DOHH2 (cell line): ENCODE data around the gene PRR20A.
"Not testable (repeated sequence)": the region's sequence is repeated elsewhere in the genome, so short reads cannot be mapped to it uniquely, and the experiment has no call there.

ENCODE experiments used
- H3F3A ChIP-seq: fragments of 200-600 bp; sonication (generic), shearing (Covaris generic); 2 replicates; pipeline ENCODE4 v1.6.0; 2016; ENCODE audit warnings: antibody characterized with exemption, mild to moderate bottlenecking; ENCODE audit not compliant: control insufficient read depth, insufficient read depth
- H3K27ac ChIP-seq: fragments of 200-600 bp; sonication (generic); 2 replicates; pipeline ENCODE4 v1.5.1; 2014; ENCODE audit warnings: low read depth, mild to moderate bottlenecking, low read length, moderate library complexity
- H3K27me3 ChIP-seq: fragments of 200-600 bp; sonication (generic); 2 replicates; pipeline ENCODE4 v1.6.1; 2014; ENCODE audit warnings: mild to moderate bottlenecking, low read length, mixed read lengths; ENCODE audit not compliant: control insufficient read depth
- H3K36me3 ChIP-seq: fragments of 200-600 bp; sonication (generic); 2 replicates; pipeline ENCODE4 v1.6.1; 2014; ENCODE audit warnings: mild to moderate bottlenecking, low read length, moderate library complexity, mixed read lengths; ENCODE audit not compliant: control insufficient read depth
- H3K4me1 ChIP-seq: fragments of 200-600 bp; sonication (generic); 2 replicates; pipeline ENCODE4 v1.6.1; 2014; ENCODE audit warnings: mild to moderate bottlenecking, low read length, mixed read lengths; ENCODE audit not compliant: control insufficient read depth
- H3K4me2 ChIP-seq: fragments of 200-600 bp; sonication (generic); 2 replicates; pipeline ENCODE4 v1.6.0; 2014; ENCODE audit warnings: mild to moderate bottlenecking, low read length, moderate library complexity
- H3K4me3 ChIP-seq: fragments of 200-600 bp; sonication (generic); 2 replicates; pipeline ENCODE4 v1.5.1; 2014; ENCODE audit warnings: mild to moderate bottlenecking, low read length, mixed read lengths
- H3K79me2 ChIP-seq: fragments of 200-600 bp; sonication (generic); 2 replicates; pipeline ENCODE4 v1.6.1; 2014; ENCODE audit warnings: mild to moderate bottlenecking, low read length, mixed read lengths; ENCODE audit not compliant: control insufficient read depth
- H3K9me2 ChIP-seq: fragments of 200-600 bp; sonication (generic); replicated peaks from 2 replicates; pipeline ENCODE4 v1.6.1; 2014; ENCODE audit warnings: mild to moderate bottlenecking, low read length, mixed read lengths; ENCODE audit not compliant: control insufficient read depth
- H3K9me3 ChIP-seq: fragments of 200-600 bp; sonication (generic); 2 replicates; pipeline ENCODE4 v1.6.1; 2014; ENCODE audit warnings: antibody characterized with exemption, low read length, mixed read lengths; ENCODE audit not compliant: control insufficient read depth, insufficient read depth
- H4K20me1 ChIP-seq: fragments of 200-600 bp; sonication (generic); 2 replicates; pipeline ENCODE4 v1.6.0; 2014; ENCODE audit warnings: low read depth, mild to moderate bottlenecking, antibody characterized with exemption, low read length, moderate library complexity; ENCODE audit not compliant: control insufficient read depth, insufficient read depth
- CTCF ChIP-seq: fragments of 200-600 bp; sonication (generic); IDR thresholded peaks from one replicate; pipeline ENCODE4 v1.5.1; 2014; ENCODE audit warnings: antibody characterized with exemption, mild to moderate bottlenecking, low read depth, low read length; ENCODE audit not compliant: poor library complexity, severe bottlenecking
- EZH2phosphoT487 ChIP-seq: fragments of 200-600 bp; sonication (generic); IDR thresholded peaks from 2 replicates; pipeline ENCODE4 v1.6.1; 2017; ENCODE audit warnings: borderline replicate concordance, mild to moderate bottlenecking, antibody characterized with exemption, low read length, moderate library complexity, mixed read lengths

Gene PRR20A

GRCh38 chr13:57140235-57140968 lies at the start of gene PRR20A:
PRR20A (plus strand) TSS chr13:57140918; CDS start chr13:57141305, 387 bp downstream.
- not testable (repeated sequence) for H3K36me3 ChIP-seq, H3K9me3 ChIP-seq, H3K27me3 ChIP-seq, H3F3A ChIP-seq, H3K4me2 ChIP-seq, H3K4me3 ChIP-seq, H3K4me1 ChIP-seq, H3K27ac ChIP-seq, H3K79me2 ChIP-seq, H4K20me1 ChIP-seq, H3K9me2 ChIP-seq

GRCh38 chr13:57114945-57115344 lies 25.8 kb upstream of the PRR20A start:
- no peaks in the 10 kb centered on the region for H3K27me3 ChIP-seq
- H3K79me2 ChIP-seq = no peaks in the 10 kb centered on the region
- H4K20me1 ChIP-seq = no peaks in the 10 kb centered on the region
- no peaks in the 10 kb centered on the region for H3K4me1 ChIP-seq
- no peaks in the 10 kb centered on the region for H3F3A ChIP-seq
- no peaks in the 10 kb centered on the region for H3K36me3 ChIP-seq
- peaks cover 3% of the 10 kb centered on the region; the same call in 1 of the 2 replicates for H3K9me3 ChIP-seq
- no peak overlapping the region for H3K4me3 ChIP-seq
- no peak overlapping the region for H3K27ac ChIP-seq
- H3K4me2 ChIP-seq = no peak overlapping the region
- H3K9me2 ChIP-seq = no peaks in the 10 kb centered on the region
- TF ChIP-seq EZH2phosphoT487 = no peak
- TF ChIP-seq CTCF = no peak

GRCh38 chr13:57123681-57124080 lies 17.0 kb upstream of the PRR20A start:
- Histone ChIP-seq H3K36me3 (no peaks in the 10 kb centered on the region), H3K4me3 (no peak overlapping the region), H3F3A (no peaks in the 10 kb centered on the region), H3K9me3 (no peaks in the 10 kb centered on the region), H3K4me2 (no peak overlapping the region), H3K4me1 (no peaks in the 10 kb centered on the region), H3K9me2 (no peaks in the 10 kb centered on the region), H3K27me3 (no peaks in the 10 kb centered on the region), H4K20me1 (no peaks in the 10 kb centered on the region), H3K79me2 (no peaks in the 10 kb centered on the region), H3K27ac (no peak overlapping the region)
- no peak for TF ChIP-seq EZH2phosphoT487

GRCh38 chr13:57128909-57129308 lies 11.8 kb upstream of the PRR20A start:
- Histone ChIP-seq H3K27me3 (no peaks in the 10 kb centered on the region), H3K4me3 (no peak overlapping the region), H3F3A (no peaks in the 10 kb centered on the region), H3K4me1 (no peaks in the 10 kb centered on the region), H3K79me2 (no peaks in the 10 kb centered on the region), H3K4me2 (no peak overlapping the region), H3K9me3 (no peaks in the 10 kb centered on the region), H3K36me3 (no peaks in the 10 kb centered on the region), H3K27ac (no peak overlapping the region), H3K9me2 (no peaks in the 10 kb centered on the region), H4K20me1 (no peaks in the 10 kb centered on the region)
- no peak for TF ChIP-seq CTCF
